CD4-positive, alpha-beta T cell (primary cell): ENCODE measurements around the gene RPTN. TPM values are rescaled to one million over a fixed set of nuclear protein-coding genes. Genes with fewer than 3 reads are reported as not detected.

Experiments
- ATAC-seq: fragments of 200-7000 bp; cut with Tn5 transposase; one replicate; pipeline ENCODE4 v1.10.0; 2022; ENCODE audit warnings: mild to moderate bottlenecking; ENCODE audit not compliant: poor library complexity
- CTCF ChIA-PET: fragments of 350-600 bp; sonication (Branson Sonifier 250); formaldehyde crosslinking; loops from one replicate; lab custom pipeline; 2021; ENCODE audit warnings: antibody characterized with exemption, inconsistent platforms; lab: Charles Lee
- POLR2A ChIA-PET: fragments of 350-600 bp; sonication (Branson Sonifier 250); formaldehyde crosslinking; loops from one replicate; lab custom pipeline; 2021; ENCODE audit warnings: antibody characterized with exemption, inconsistent platforms; lab: Charles Lee
- DNase-seq, 14 experiments: peaks; one replicate each; pipeline ENCODE4 v3.0.0-alpha.2; 2013 to 2020; ENCODE audit warnings: mixed read lengths in 2 of 14
- H3K27ac ChIP-seq, 2 donors: one replicate each; pipeline versions ENCODE4 v1.5.1 to v1.7.0; 2013; ENCODE audit warnings: low read length in 2 of 2, low read depth in 1 of 2, mild to moderate bottlenecking in 1 of 2
- H3K27me3 ChIP-seq, 2 experiments: 1 replicate in 1 of 2; 2 replicates in 1 of 2; pipeline versions ENCODE4 v1.6.1 to v1.7.0; 2013; ENCODE audit warnings: low read length in 2 of 2, control low read depth in 1 of 2, mild to moderate bottlenecking in 1 of 2, moderate library complexity in 1 of 2; ENCODE audit not compliant: insufficient read depth in 2 of 2, control insufficient read depth in 1 of 2
- H3K36me3 ChIP-seq: one replicate; pipeline ENCODE4 v1.6.1; 2013; ENCODE audit warnings: low read length, control low read depth; ENCODE audit not compliant: insufficient read depth
- H3K4me1 ChIP-seq: one replicate; pipeline ENCODE4 v1.6.1; 2013; ENCODE audit warnings: low read length, control low read depth; ENCODE audit not compliant: insufficient read depth
- H3K4me3 ChIP-seq: one replicate; pipeline ENCODE4 v1.5.1; 2013; ENCODE audit warnings: mild to moderate bottlenecking, low read length, moderate library complexity
- H3K9me3 ChIP-seq, 2 experiments: 1 replicate in 1 of 2; 2 replicates in 1 of 2; pipeline versions ENCODE4 v1.6.1 to v1.7.0; 2013; ENCODE audit warnings: low read length in 2 of 2, mild to moderate bottlenecking in 2 of 2, control low read depth in 1 of 2, moderate library complexity in 1 of 2; ENCODE audit not compliant: control insufficient read depth in 1 of 2, insufficient read depth in 1 of 2
- H3K27ac Mint-ChIP-seq: one replicate; pipeline ENCODE4 v1.8.0; 2020; ENCODE audit warnings: mixed read lengths
- H3K27me3 Mint-ChIP-seq: one replicate; pipeline ENCODE4 v1.8.0; 2021; ENCODE audit warnings: mixed read lengths
- H3K36me3 Mint-ChIP-seq: one replicate; pipeline ENCODE4 v1.8.0; 2021; ENCODE audit warnings: low read depth, mixed read lengths
- H3K4me1 Mint-ChIP-seq: one replicate; pipeline ENCODE4 v1.8.0; 2021; ENCODE audit warnings: low read depth, mixed read lengths
- H3K4me3 Mint-ChIP-seq: one replicate; pipeline ENCODE4 v1.8.0; 2020; ENCODE audit warnings: mild to moderate bottlenecking, mixed read lengths
- H3K9me3 Mint-ChIP-seq: one replicate; pipeline ENCODE4 v1.8.0; 2020; ENCODE audit warnings: mixed read lengths
- intact Hi-C, 2 experiments: fragments of 100-400 bp; cut with DNase I in 1 of 2; cut with micrococcal nuclease in 1 of 2; formaldehyde crosslinking; loops; one replicate each; pipeline versions ENCODE4 v1.15.1 to v1.9.0; 2023 to 2025; cut with DNase I, micrococcal nuclease
- total RNA-seq, 174 experiments: library from RNA in 2 of 174; stranded (reverse) in 2 of 174; gene quantifications; one replicate each; pipeline ENCODE4 v1.2.3 and lab custom pipeline; 2021 to 2026
- TF ChIP-seq, protein P1 (sequence below): fragments of 200-600 bp; IDR thresholded peaks from one replicate; pipeline ENCODE4 v1.8.0; 2022; ENCODE audit warnings: antibody characterized with exemption, mild to moderate bottlenecking

The RPTN gene
- total RNA-seq, 2 experiments from 2014 or later = not detected

DNA sequence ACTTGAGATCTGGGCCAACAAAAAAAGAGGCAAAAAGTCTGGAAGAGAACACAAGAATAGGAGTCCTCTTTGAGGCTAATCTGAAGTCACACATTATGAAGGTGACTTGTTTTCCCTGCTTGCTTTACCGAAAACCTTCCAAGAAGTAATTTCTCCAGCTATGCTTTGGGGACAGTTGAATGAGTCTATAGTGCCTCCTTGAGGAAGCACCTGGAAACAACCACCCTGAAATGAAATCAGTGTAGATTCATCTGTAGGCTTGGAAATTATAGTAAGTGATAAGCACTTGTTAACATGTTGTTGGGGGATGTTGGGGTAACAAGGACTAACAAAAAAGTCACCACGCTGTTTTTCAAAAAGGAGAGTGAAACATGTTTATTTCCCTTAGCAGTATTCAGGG is 23.4 kb upstream of the RPTN start:
- DNase-seq = peak in 2 of 14 experiments; percentile 21 to 23
- CTCF ChIA-PET = interaction anchor here (1.2 kb wide), 1 partner anchor 276 kb away, joined by 4 read pairs; no protein-coding TSS in a partner anchor

DNA sequence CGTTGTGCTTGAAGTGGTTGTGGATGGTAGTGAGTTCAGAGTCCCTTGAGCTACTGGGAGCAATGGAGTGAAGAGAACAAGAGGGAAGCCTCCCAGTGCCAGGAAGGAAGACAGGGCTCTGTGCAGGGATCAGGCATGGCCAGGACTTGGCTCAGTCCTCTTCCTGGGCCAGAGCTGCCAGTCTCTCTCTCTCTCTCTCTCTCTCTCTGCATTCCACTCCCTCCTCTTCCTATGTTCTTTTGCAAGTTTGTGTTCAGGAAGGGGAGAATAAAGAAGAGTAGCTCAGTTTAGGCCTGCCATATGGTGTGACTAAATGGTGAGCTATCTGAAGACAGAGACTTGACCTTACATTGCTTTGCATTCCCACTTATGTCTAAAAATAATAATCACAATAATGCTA is 20.5 kb upstream of the RPTN start:
- ATAC-seq = no peak
- H3K27me3 Mint-ChIP-seq = peaks cover 15% of the 10 kb centered on the region
- CTCF ChIA-PET = interaction anchor here (1.8 kb wide), 1 partner anchor 9 kb away, joined by 5 read pairs; no protein-coding TSS in a partner anchor

More for the DNA sequence above, 23.4 kb upstream of the RPTN start:
- ATAC-seq = no peak
- no peaks in the 10 kb centered on the region for H3K36me3 ChIP-seq
- Mint-ChIP-seq H3K36me3 (no peaks in the 10 kb centered on the region), H3K27ac (no peak overlapping the region), H3K9me3 (no peaks in the 10 kb centered on the region), H3K27me3 (peaks cover 16% of the 10 kb centered on the region), H3K4me3 (no peak overlapping the region), H3K4me1 (peaks cover 4% of the 10 kb centered on the region)
- peaks cover 0 to 4% of the 10 kb centered on the region in 2 experiments for H3K27me3 ChIP-seq
- POLR2A ChIA-PET = no interaction called here
- no peak overlapping the region for H3K27ac ChIP-seq
- intact Hi-C loops = loop anchor here in 1 of 2 experiments (10.0 kb wide), 1 partner anchor 218 kb away; no protein-coding TSS in a partner anchor
- TF ChIP-seq, protein P1, sequence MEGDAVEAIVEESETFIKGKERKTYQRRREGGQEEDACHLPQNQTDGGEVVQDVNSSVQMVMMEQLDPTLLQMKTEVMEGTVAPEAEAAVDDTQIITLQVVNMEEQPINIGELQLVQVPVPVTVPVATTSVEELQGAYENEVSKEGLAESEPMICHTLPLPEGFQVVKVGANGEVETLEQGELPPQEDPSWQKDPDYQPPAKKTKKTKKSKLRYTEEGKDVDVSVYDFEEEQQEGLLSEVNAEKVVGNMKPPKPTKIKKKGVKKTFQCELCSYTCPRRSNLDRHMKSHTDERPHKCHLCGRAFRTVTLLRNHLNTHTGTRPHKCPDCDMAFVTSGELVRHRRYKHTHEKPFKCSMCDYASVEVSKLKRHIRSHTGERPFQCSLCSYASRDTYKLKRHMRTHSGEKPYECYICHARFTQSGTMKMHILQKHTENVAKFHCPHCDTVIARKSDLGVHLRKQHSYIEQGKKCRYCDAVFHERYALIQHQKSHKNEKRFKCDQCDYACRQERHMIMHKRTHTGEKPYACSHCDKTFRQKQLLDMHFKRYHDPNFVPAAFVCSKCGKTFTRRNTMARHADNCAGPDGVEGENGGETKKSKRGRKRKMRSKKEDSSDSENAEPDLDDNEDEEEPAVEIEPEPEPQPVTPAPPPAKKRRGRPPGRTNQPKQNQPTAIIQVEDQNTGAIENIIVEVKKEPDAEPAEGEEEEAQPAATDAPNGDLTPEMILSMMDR = no peak
- H3K4me3 ChIP-seq = no peak overlapping the region
- peaks cover 4% of the 10 kb centered on the region for H3K4me1 ChIP-seq
- no peaks in the 10 kb centered on the region for H3K9me3 ChIP-seq

DNA sequence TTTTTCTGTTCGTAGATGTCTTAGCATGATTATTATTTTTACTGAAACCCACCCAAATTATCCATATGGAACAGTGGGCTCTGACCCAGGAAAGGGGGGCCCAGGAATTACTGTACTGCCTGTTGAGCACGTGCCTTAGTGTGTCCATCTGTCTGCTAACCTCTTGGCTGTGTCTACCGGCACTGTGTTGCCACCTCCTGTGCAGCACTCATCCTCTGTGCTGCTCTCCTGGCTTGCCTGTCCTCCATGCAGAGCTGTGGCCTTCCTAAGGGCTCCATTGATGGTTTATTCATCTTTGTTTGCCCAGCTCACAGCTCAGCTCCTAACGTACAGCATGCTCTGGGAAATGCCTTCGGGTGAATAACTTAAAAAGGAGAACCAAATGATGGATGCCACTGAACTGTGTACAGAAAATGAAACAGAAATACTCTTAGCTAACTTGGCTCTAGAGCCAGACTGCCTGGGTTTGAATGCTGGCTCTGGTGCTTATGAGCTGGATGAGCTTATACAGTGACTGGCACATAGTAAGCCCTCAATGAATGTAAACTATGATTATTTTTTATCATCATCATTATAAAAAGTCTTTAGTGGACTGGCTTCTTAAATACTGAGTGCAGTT is 11.4 kb upstream of the RPTN start:
- H3K36me3 ChIP-seq = no peaks in the 10 kb centered on the region
- no peak overlapping the region for H3K4me3 ChIP-seq
- no peaks in the 10 kb centered on the region for H3K4me1 ChIP-seq
- TF ChIP-seq, protein P1 = no peak
- Mint-ChIP-seq H3K4me3 (no peak overlapping the region), H3K27me3 (no peaks in the 10 kb centered on the region), H3K36me3 (no peaks in the 10 kb centered on the region), H3K27ac (no peak overlapping the region), H3K4me1 (peaks cover 7% of the 10 kb centered on the region), H3K9me3 (no peaks in the 10 kb centered on the region)
- H3K27me3 ChIP-seq = peaks cover 0 to 4% of the 10 kb centered on the region in 2 experiments
- ATAC-seq (no peak), DNase-seq (no peak)
- H3K9me3 ChIP-seq = no peaks in the 10 kb centered on the region
- H3K27ac ChIP-seq = no peak overlapping the region
- ChIA-PET CTCF (no interaction called here), POLR2A (no interaction called here)
- intact Hi-C loops = no loop called here

More for the DNA sequence above, 20.5 kb upstream of the RPTN start:
- Histone ChIP-seq H3K36me3 (no peaks in the 10 kb centered on the region), H3K9me3 (no peaks in the 10 kb centered on the region), H3K27me3 (no peaks in the 10 kb centered on the region), H3K27ac (no peak overlapping the region), H3K4me3 (no peak overlapping the region), H3K4me1 (no peaks in the 10 kb centered on the region)
- TF ChIP-seq, protein P1 = no peak
- H3K4me1 Mint-ChIP-seq = no peaks in the 10 kb centered on the region
- no peaks in the 10 kb centered on the region for H3K9me3 Mint-ChIP-seq
- no peak for DNase-seq
- H3K27ac Mint-ChIP-seq = no peak overlapping the region
- no peaks in the 10 kb centered on the region for H3K36me3 Mint-ChIP-seq
- POLR2A ChIA-PET = interaction anchor here (1.2 kb wide), 1 partner anchor 9 kb away, joined by 3 read pairs; no protein-coding TSS in a partner anchor
- intact Hi-C loops = no loop called here
- no peak overlapping the region for H3K4me3 Mint-ChIP-seq
